Measurements from ENCODE around the gene BICRAL.

- TF ChIP-seq CTCF (conservative IDR thresholded peaks at IDR 0.05; ENCODE audit: low read depth, low read length) (no peak), EZH2 (IDR thresholded peaks at IDR 0.05; ENCODE audit: borderline replicate concordance, low read depth, low read length, poor library complexity, severe bottlenecking) (no peak)
These were observed 15.6 kb upstream of the BICRAL start for GRCh38 chr6:42766163-42766670.

All from A673 (cell line).